SKM-1 (cell line): ENCODE measurements around the gene LCNL1.
"Not testable (repeated sequence)": the region's sequence is repeated elsewhere in the genome, so short reads cannot be mapped to it uniquely, and the experiment has no call there.

ENCODE experiments used
- DNase-seq: peaks from one replicate; lab custom pipeline; 2025; ENCODE audit not compliant: unreplicated experiment; lab: John Stamatoyannopoulos, UW

LCNL1 gene

DNA sequence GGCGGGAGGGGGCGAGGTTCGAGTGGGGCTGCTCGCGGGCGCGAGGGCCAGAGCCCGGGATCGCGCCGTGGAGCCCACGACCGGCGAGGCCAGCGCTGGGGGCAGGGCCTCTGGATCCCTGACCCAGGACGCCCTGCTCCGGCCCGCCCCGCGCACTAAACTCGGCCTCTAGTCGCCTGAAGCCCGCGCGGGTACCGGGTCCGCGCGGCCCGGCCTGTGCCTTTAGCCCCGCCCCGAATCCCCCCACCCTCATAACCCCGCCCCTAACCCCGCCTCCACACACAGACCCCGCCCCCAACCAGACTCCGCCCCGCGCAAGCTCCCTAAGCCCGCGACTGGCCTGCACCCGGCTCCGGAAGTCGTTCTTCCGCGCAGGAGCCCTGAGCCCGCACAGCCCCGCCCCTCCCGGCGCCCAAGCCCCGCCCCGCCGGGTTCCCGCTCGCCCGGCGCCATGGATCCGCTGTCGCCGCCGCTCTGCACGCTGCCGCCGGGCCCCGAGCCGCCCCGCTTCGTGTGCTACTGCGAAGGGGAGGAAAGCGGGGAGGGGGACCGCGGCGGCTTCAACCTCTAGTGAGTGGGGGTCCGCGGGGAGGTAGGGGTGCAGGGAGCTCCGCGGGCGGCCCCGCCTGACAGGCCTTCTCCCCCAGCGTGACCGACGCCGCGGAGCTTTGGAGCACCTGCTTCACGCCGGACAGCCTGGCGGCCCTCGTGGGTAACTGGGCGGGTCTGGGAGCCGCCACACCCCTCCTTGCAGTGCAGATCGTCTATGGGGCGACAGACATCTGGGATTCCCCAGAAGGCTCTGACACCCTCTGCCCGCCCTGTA is 9.4 kb downstream of the LCNL1 start, which contains the start of gene PAXX:
Gene PAXX (plus strand): TSS at position 430 of the 826 bp plus-strand sequence. CDS start 22 bp downstream, at position 452.
- DNase-seq: peak; percentile 85

DNA sequence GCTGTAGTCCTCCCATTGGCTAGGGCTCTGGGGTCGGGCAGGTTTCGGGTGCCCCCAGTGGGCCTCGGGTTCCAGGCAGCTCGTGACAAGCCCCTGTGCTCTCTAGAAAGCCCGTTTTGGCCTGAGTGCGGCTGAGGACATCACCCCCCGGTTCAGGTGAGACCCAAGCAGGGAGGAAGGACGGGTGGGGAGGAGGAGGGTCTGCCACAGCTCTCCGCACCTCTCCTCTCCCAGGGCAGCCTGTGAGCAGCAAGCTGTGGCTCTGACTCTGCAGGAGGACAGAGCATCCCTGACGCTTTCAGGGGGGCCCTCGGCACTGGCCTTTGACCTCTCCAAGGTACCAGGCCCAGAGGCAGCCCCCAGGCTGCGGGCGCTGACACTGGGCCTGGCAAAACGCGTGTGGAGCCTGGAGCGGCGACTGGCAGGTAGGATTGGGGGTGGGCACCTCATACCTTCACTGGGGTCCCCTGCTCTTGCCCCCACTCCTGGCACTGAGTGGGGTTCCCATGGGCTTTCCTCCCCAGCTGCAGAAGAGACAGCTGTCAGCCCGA is 10.1 kb downstream of the LCNL1 start:
- no peak for DNase-seq

DNA sequence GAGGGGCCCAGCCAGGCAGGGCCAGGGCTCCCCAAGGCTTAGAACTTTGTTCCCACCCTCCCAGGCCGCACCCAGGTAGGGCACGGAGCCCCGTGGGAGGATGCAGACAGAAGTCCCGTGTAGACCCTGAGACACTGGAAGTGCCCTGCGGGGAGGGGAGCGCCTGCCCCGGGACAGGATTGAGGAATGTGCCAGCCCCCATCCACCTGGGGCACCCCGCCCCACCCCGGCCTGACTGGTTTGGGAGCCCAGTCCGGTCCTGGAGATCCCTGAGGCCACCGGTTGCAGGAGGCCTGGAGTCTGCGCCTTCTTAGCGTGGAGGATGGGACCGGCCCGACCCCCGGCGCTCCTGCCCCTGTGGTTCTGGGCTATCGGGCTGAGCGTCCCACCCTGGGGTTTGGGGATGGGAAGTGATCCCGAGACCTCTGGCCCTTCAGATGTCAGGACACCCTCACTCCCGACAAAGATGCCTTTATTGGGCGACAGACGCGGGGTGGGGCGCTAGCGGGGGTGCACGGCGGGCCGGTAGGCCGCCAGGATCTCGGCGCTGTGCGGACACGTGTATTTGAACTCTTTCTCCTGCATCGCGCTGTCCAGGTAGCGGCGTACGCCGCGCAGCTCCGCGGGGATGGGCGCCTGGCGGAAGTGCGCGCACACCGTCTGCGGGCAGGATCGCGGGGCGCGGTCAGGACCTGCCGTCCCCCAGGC is 11.5 kb downstream of the LCNL1 start:
- DNase-seq: no peak

DNA sequence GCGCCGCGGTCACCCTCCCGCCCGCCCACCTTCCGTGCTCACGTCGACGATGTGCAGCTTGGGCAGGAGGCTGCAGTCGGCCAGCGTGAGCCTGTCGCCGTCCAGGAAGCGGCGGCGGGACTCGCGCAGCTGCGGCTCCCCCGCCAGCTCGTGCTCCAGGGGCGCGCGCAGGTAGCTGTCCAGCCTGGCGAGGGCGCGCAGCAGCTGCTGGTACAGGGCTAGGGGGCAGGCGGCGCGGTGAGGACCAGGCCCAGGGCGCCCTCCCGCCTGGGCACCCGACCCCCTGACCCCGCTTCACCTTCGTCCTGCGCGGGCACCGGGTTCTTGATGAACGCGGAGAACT is 12.1 kb downstream of the LCNL1 start:
- DNase-seq: no peak

DNA sequence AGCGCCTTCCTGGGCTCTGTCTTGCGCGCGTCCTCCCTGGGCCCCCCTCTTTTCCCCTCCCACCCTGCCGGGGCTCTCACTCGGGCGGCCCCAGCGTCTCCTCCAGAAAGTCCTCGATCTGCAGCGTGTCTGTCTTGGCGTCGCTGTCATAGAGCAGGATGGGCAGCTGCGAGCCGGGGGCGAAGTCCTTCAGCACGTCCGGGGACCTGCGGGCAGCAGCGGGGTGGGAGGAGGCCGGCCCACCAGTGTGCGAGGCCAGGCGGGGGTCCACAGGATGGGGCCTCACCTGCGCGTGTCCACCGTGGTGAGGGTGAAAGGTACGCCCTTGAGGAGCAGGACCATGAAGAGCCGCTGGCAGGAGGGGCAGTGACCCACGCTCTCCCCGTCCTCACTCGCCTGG is 12.6 kb downstream of the LCNL1 start:
- no peak for DNase-seq

DNA sequence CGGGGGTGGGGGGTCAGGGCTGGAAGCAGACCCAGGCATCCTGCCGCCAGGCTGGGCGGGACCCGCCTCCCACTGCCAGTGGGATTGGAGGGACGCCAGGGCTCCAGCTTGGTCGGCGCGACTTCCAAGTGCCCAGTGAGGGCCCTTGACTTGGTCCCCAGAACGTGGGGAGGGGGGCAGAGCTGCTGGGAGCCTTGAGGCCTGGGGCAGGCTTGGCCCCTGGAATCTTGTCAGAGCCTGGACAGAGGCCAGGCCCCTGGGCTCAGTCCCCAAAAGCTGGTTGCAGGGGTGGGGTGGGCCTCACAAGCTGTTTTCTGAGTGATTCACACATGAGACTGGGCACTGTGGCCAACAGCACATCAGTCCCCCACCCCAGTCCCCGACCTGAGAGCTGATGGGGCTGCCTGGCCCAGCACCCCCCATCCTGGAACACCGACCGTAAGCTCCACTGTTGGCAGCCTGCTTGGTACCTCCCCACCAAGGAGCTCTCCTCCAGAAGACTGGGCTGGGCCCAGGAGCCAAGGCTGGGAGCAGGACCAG is 13.0 kb downstream of the LCNL1 start:
- DNase-seq: no peak

DNA sequence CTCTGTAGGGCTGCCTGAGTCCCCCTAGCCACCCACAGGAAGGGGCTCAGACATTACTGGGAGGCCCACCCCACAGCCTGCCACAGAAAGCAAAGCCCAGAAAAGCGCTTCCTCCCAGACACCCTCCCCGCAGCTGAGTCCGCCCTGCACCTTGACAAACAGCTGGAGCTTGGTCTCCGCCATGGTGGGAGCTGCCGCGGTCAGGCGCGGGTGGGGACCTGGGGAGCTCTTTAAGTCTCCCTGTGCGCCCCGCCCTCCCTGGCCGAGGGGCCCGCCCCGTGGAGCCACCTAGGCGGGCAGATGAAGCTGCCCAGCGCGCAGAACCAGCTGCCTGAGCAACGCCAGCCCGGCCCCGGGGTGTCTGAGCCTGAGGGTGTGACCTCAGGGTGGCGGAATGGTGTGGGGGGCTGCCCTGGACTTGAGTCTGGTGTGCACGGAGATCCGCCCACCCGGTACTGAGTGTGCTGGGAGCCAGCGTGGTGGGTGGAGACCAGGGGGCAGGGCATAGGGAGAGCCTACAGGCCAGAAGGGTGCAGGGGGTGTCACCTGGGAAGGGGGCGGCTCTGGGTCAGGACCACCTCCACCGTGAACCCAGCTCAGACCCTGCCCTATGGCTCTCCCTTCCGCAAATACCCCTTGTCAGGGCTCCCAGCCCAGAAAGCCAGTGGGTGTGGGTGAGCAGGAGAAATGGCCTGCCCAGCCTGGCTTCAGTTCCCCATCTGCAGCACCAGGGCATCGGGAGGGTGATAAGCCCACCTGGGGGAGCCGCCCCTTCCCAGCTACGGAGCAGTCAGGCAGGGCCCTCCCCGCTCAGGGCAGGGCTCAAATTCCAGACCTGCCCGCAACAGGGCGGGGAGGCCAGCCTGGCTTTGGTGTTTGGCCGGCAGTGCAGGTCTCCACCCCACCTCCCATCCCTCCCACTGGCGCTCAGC is 13.8 kb downstream of the LCNL1 start, which contains the start of gene CLIC3:
Gene CLIC3 (minus strand): TSS at position 208 of the 932 bp plus-strand sequence. CDS start 25 bp downstream, at position 183.
- DNase-seq: no peak

DNA sequence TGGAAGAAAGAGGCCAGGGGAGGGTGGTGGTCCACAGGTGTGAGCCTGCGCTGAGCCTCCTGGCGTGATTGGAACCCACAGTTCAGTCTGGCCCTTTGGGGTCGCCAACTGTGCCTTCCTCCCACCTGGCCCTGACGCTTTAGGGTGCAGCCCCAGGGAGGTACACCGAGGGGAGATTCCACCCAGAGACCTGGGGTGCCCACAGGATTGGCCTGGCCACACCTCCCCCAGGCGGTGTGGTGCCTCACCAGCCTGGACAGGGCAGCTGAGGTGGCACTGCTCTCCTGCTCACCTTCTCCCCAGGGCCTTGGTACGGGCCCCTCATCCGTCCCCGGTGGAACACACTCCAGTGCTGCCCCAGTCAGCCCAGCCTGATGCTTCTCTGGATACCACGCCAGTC is 14.6 kb downstream of the LCNL1 start:
- no peak for DNase-seq

DNA sequence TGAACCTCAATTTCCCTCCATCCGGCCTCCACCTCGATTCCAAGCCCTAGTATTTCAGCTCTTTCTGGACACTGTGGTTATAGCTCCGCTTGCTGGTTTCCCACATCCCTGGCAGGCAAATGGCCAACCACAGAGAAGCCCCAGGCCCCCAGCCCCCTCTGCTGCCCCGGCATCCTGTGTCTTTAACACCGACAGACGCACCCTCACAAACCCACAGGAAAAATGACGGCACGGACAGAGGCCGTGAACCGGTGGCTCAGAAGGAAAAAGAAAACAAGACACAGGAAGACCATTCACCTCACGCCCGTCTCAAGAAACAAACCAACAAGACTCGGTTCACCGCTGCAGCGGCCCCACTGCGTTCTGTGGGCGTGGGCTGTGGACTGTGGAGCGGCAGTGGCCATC is 15.0 kb downstream of the LCNL1 start:
- no peak for DNase-seq

DNA sequence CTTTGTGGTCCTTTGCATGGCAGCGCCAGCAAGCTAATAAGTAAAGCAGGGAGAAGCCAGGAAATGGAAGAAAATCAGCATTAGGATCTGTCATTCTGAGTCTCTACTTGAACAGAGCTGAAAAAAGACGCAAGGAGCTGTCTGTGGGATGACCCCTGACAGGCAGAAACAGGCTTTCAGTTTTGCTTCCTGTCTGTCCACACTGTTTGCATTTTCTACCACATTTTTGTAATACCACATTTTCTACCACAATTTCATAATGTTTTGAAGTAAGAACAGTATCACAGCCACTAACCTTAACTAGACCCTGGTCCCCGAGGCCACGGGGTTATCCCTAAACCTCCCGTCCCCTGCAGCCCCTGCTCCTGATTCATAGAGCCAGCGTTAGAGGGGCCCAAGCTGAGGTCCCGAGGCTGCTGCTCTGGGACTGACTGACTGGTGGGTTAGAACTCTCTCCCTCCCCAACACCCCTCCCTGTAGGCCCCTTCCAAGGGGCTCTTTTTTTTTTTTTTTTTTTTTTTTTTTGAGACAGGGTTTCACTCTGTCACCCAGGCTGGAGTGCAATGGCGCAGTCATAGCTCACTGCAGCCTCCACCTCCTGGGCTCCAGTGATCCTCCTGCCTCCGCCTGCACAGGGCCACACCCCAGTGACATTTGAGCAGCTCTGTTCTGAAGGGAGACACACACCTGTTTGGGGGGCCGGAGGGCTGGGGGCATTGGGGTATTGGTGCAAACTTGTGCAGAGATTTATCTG is 17.6 kb downstream of the LCNL1 start:
- peak; percentile 85 for DNase-seq

DNA sequence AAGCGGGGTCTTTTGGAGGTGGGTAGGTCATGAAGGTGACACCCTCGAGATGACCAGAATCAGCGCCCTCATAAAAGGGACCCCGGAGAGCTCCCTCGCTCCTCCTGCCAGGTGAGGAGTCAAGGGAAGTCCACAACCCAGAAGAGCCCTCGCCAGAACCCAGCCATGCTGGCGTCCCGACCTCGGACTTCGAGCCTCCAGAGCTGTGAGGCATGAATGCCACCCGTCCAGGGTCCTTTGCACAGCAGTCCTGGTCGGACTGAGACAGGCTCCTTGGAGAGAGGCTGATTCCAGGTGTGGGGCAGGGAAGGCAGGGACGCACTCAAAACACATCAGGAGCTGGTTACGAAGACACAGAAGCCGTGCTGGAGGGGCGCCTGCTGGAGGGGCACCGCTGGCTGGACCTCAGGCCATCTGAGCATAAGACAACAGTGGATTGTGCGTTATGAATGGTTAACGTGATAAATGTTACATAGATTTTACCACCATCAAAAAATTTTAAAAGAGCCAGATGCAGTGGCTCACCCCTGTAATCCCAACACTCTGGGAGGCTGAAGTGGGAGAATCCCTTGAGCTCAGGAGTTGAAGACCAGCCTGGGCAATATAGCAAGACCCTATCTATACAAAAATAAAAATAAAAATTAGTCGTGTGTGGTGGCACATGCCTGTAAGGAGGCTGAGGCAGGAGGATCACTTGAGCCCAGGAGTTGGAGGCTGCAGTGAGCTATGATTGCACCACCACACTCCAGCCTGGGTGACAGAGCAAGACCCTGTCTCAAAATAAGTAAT is 19.3 kb downstream of the LCNL1 start:
- DNase-seq: no peak

DNA sequence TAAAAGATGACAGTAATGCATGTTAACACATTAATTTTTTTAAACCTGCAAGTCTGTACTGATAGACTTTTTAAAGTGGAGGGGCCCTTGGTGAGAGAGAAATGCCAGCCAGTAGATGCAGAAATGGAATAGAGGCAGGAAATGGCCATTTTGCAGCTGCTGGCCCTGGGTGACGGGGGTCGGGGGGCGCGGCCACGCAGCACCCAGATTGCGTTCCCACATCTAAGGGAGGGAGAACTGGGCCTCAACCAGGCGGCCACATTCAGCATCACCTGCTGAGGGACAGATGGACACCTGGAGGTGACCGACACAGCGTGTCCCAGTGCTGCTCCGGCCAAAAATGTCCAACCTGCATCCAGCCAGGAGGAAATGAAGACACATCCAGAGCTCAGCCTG is 19.9 kb downstream of the LCNL1 start:
- no peak for DNase-seq

DNA sequence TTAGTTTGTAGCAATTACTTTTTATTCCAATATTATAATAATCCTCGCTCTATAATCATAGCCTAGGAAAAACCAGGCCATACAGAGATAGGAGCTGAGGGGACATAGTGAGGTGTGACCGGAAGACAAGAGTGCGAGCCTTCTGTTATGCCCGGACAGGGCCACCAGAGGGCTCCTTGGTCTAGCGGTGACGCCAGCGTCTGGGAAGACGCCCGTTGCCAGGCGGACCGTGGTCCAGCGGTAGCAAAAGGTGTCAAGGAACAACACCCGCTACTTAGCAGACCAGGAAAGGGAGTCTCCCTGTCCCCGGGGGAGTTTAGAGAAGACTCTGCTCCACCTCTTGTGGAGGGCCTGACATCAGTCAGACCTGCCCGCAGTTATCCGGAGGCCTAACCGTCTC is 21.5 kb downstream of the LCNL1 start:
- not testable (repeated sequence) for DNase-seq

DNA sequence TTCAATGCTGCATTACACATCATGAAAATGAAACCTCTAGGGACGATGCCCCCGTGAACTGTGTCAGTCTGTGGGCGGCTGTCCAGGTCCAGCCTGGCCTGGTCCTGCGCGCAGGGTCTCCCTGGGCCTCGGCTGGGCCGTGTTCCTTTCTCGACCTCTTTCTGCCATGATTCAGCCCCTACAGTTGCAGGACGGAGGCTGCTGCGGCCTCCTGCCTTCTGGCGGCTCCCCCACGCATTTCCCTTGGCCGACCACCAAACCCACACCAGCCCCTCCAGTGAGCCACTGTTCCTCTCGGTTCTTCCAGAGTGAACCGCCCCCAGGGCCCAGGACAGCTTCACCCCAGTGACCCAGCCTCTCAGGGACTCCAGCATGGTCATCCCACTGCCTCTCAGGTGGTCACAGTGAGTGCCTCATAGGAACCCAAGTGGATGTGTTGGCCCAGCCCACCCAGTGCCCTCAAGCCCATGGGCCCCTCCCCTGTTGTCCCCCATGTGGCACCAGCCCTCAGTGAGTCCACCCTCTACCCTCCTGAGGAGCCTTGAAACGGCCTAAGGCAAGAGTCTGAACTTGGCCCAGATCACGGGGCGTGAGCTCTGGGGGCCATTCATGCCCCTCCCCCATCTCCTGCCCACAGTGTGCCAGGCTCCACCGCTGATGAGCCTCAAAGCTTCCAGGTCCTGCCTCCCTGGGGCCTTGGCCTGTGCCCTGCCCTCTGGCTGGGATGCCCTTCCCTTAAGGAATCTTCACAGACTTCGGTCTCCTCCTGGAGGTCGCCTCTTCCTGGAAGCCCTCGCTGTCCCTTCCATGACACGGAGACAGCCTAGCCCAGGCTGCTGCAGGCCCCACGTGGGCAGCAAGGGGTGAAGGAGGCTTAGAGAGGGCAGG is 23.6 kb downstream of the LCNL1 start:
- no peak for DNase-seq

DNA sequence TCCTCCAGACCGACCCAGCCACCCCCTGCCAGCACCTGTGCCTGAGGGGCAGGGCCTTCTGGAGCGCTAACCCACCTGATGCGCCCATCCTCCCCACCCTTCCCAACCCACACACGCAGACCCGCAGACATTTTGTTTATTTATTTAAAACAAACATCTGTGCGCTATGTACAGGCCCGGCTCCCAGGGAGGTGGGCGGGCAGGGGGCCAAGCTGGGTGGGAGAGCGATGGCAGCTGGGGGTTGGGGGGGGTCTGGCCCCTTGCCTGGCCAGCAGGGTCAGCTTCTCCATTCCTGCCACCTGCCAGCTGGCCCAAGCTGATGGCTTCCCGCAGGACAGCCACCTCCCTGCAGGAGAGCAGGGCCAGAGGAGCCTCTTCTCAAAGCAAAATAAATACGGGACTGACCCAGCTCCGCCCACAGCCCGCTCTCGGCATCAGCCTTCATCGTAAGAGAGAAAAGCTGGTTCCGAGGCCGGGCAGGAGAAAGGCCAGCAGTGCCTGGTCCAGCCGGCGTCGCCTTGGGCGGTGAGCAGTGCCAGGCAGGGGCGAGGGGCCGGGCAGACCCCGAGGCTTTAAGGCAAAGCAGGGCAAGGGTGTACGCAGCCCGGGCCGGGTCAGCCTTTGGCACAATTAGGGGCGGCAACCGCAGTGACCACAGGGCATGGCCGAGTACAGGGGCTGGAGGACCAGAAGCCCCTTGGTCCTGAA is 24.5 kb downstream of the LCNL1 start:
- no peak for DNase-seq

DNA sequence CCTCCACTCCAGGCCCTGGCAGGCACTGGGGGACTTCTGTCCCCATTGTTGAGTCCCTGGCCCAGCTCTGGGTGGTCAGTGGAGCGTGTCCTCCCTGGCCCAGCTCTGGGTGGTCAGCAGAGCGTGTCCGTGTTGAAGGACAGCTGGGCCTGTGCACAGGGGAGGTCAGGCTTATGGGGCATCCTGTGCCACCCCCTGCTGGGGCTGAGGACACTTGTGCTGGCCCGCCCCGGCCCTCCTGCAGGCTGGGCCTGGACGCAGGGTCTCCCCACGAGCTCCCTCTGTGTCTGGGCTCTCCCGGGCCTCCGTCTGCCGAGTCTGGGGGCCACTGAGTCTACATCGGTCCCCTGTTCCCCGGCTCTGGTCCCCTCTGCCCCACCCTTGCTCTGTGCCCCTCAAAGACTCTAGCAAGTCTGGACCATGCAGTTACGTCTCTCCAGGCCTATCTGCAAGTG is 25.1 kb downstream of the LCNL1 start:
- DNase-seq: no peak

DNA sequence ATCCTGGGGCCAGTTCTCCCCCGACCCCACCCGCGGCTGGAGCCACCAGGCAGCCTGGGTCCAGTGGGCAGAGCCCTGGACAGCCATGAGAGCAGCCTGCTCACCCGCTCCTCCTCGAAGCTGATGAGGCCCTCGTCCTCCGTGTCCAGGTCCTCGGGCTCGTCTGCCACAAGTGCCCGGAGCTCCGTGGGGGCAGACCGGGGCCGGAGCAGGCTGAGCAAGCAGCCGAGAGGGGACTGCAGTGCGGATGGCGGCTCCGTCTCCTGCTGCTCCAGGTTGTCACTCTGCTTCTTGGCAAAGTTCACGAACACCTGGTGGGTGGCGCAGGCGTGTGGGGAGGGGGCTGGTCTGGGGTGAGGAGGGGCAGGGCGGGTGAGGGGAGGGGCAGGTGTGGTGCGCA is 25.5 kb downstream of the LCNL1 start:
- DNase-seq: no peak

DNA sequence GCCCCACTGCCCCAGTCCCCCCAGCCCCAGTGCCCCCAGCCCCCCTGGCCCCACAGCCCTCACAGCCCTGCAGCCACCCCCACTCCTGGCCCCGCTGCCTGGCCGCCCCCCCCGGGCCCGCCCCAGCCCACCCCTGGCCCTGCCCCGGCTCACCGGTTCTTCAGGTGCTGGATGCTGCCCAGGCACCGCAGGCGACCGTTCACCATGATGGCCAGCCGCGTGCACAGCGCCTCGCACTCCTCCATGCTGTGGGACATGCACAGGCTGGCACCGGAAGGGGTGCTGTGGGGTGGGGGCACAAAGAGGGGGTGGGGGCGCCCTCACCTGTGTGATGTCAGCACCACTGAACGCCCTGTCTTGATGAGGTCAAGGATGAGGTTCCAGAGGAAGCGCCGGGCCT is 26.4 kb downstream of the LCNL1 start:
- no peak for DNase-seq
